ENCODE measurements around the gene MPV17. TPM values are rescaled to one million over a fixed set of nuclear protein-coding genes. Genes with fewer than 3 reads are reported as not detected.
"Not testable (repeated sequence)": the region's sequence is repeated elsewhere in the genome, so short reads cannot be mapped to it uniquely, and the experiment has no call there.

Gene MPV17
- polyA plus RNA-seq, 1 donor (not counting 4 experiments of a cell fraction or from before 2014, with no cell fraction given) = 125 TPM

- peak; percentile 26 for FAIRE-seq
- H3K4me3 ChIP-seq (ENCODE audit: control insufficient read depth in 2 of 3, extremely low read depth in 1 of 3, insufficient read depth in 2 of 3, low read depth in 1 of 3, low read length in 3 of 3) = peak overlapping the region in 2 of 3 experiments; percentile 34 to 79
- peaks cover 4 to 12% of the 10 kb centered on the region in 2 experiments for H3K36me3 ChIP-seq (ENCODE audit: control insufficient read depth in 2 of 2, extremely low read depth in 1 of 2, insufficient read depth in 2 of 2, low read length in 2 of 2)
- peaks cover 10% of the 10 kb centered on the region for H3K79me2 ChIP-seq (ENCODE audit: control insufficient read depth, insufficient read depth, low read length)
- no peaks in the 10 kb centered on the region for H3K27me3 ChIP-seq (ENCODE audit: control insufficient read depth, extremely low read depth, insufficient read depth, low read length)
- H3K27ac ChIP-seq (ENCODE audit: control insufficient read depth, insufficient read depth, low read length) = peak overlapping the region; percentile 91
- no peaks in the 10 kb centered on the region for H3K9me1 ChIP-seq (ENCODE audit: control insufficient read depth, extremely low read depth, insufficient read depth, low read length)
- dilution Hi-C loops (cut with MboI; ENCODE audit: extremely low pct_ligation_motif_present, low sequenced_read_pairs) = no loop called here
- peak overlapping the region; percentile 88 for H3K4me2 ChIP-seq (ENCODE audit: control insufficient read depth, extremely low read depth, insufficient read depth, low read depth, low read length)
- H3K4me1 ChIP-seq (ENCODE audit: control insufficient read depth, extremely low read depth, insufficient read depth, low read length) = peaks cover 27% of the 10 kb centered on the region
- peaks cover 9% of the 10 kb centered on the region for H4K20me1 ChIP-seq (ENCODE audit: control insufficient read depth, extremely low read depth, insufficient read depth, low read length)
- no peak overlapping the region for H2AFZ ChIP-seq (ENCODE audit: control insufficient read depth, low read length)
- no peak for TF ChIP-seq EZH2 (IDR thresholded peaks at IDR 0.05; ENCODE audit: low read length)
- TF ChIP-seq, protein P1, sequence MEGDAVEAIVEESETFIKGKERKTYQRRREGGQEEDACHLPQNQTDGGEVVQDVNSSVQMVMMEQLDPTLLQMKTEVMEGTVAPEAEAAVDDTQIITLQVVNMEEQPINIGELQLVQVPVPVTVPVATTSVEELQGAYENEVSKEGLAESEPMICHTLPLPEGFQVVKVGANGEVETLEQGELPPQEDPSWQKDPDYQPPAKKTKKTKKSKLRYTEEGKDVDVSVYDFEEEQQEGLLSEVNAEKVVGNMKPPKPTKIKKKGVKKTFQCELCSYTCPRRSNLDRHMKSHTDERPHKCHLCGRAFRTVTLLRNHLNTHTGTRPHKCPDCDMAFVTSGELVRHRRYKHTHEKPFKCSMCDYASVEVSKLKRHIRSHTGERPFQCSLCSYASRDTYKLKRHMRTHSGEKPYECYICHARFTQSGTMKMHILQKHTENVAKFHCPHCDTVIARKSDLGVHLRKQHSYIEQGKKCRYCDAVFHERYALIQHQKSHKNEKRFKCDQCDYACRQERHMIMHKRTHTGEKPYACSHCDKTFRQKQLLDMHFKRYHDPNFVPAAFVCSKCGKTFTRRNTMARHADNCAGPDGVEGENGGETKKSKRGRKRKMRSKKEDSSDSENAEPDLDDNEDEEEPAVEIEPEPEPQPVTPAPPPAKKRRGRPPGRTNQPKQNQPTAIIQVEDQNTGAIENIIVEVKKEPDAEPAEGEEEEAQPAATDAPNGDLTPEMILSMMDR (optimal IDR thresholded peaks at IDR 0.05 in 1 of 3, IDR thresholded peaks at IDR 0.05 in 1 of 3, conservative IDR thresholded peaks at IDR 0.05 in 1 of 3; ENCODE audit: extremely low read depth in 1 of 3, insufficient read depth in 2 of 3, low read length in 3 of 3) = peak; percentile 53 to 69 (median 56)
- peak overlapping the region; percentile 2 for H3K9ac ChIP-seq (ENCODE audit: control insufficient read depth, extremely low read depth, insufficient read depth, low read length)
- DNase-seq (ENCODE audit: low read depth, low spot score) = peak; percentile 94
- H3K9me3 ChIP-seq (ENCODE audit: control insufficient read depth, low read depth, low read length) = no peaks in the 10 kb centered on the region
These were observed 1.8 kb downstream of the MPV17 start for GRCh38 chr2:27320958-27321543.

- dilution Hi-C loops (cut with MboI; ENCODE audit: extremely low pct_ligation_motif_present, low sequenced_read_pairs); H3K4me3 ChIP-seq (ENCODE audit: control insufficient read depth in 2 of 3, extremely low read depth in 1 of 3, insufficient read depth in 2 of 3, low read depth in 1 of 3, low read length in 3 of 3); DNase-seq (ENCODE audit: low read depth, low spot score); H3K27ac ChIP-seq (ENCODE audit: control insufficient read depth, insufficient read depth, low read length); H3K4me2 ChIP-seq (ENCODE audit: control insufficient read depth, extremely low read depth, insufficient read depth, low read depth, low read length); H4K20me1 ChIP-seq (ENCODE audit: control insufficient read depth, extremely low read depth, insufficient read depth, low read length); H3K9ac ChIP-seq (ENCODE audit: control insufficient read depth, extremely low read depth, insufficient read depth, low read length); H3K9me1 ChIP-seq (ENCODE audit: control insufficient read depth, extremely low read depth, insufficient read depth, low read length); FAIRE-seq; H3K79me2 ChIP-seq (ENCODE audit: control insufficient read depth, insufficient read depth, low read length); H2AFZ ChIP-seq (ENCODE audit: control insufficient read depth, low read length); H3K9me3 ChIP-seq (ENCODE audit: control insufficient read depth, low read depth, low read length); H3K27me3 ChIP-seq (ENCODE audit: control insufficient read depth, extremely low read depth, insufficient read depth, low read length): not testable (repeated sequence)
- Histone ChIP-seq H3K36me3 (ENCODE audit: control insufficient read depth in 2 of 2, extremely low read depth in 1 of 2, insufficient read depth in 2 of 2, low read length in 2 of 2) (peaks cover 4 to 12% of the 10 kb centered on the region in 2 experiments), H3K4me1 (ENCODE audit: control insufficient read depth, extremely low read depth, insufficient read depth, low read length) (peaks cover 27% of the 10 kb centered on the region)
These were observed 3.1 kb downstream of the MPV17 start for GRCh38 chr2:27319839-27320238.
